ENCODE measurements around the gene AOC3. TPM values are rescaled to one million over a fixed set of nuclear protein-coding genes. Genes with fewer than 3 reads are reported as not detected.

The AOC3 gene
- polyA plus RNA-seq, 1 donor (not counting 4 experiments of a cell fraction or from before 2014, with no cell fraction given): 0.22 TPM

- no peak overlapping the region for H3K9ac ChIP-seq (ENCODE audit: control insufficient read depth, extremely low read depth, insufficient read depth, low read length)
- no peaks in the 10 kb centered on the region for H3K27me3 ChIP-seq (ENCODE audit: control insufficient read depth, extremely low read depth, insufficient read depth, low read length)
- DNase-seq (ENCODE audit: low read depth, low spot score) (no peak), FAIRE-seq (no peak)
- no peaks in the 10 kb centered on the region for H3K9me1 ChIP-seq (ENCODE audit: control insufficient read depth, extremely low read depth, insufficient read depth, low read length)
- H3K4me1 ChIP-seq (ENCODE audit: control insufficient read depth, extremely low read depth, insufficient read depth, low read length): no peaks in the 10 kb centered on the region
- H2AFZ ChIP-seq (ENCODE audit: control insufficient read depth, low read length): no peak overlapping the region
- TF ChIP-seq, protein P1, sequence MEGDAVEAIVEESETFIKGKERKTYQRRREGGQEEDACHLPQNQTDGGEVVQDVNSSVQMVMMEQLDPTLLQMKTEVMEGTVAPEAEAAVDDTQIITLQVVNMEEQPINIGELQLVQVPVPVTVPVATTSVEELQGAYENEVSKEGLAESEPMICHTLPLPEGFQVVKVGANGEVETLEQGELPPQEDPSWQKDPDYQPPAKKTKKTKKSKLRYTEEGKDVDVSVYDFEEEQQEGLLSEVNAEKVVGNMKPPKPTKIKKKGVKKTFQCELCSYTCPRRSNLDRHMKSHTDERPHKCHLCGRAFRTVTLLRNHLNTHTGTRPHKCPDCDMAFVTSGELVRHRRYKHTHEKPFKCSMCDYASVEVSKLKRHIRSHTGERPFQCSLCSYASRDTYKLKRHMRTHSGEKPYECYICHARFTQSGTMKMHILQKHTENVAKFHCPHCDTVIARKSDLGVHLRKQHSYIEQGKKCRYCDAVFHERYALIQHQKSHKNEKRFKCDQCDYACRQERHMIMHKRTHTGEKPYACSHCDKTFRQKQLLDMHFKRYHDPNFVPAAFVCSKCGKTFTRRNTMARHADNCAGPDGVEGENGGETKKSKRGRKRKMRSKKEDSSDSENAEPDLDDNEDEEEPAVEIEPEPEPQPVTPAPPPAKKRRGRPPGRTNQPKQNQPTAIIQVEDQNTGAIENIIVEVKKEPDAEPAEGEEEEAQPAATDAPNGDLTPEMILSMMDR (optimal IDR thresholded peaks at IDR 0.05 in 1 of 3, IDR thresholded peaks at IDR 0.05 in 1 of 3, conservative IDR thresholded peaks at IDR 0.05 in 1 of 3; ENCODE audit: extremely low read depth in 1 of 3, insufficient read depth in 2 of 3, low read length in 3 of 3): no peak
- TF ChIP-seq EZH2 (IDR thresholded peaks at IDR 0.05; ENCODE audit: low read length): no peak
- no peaks in the 10 kb centered on the region for H3K9me3 ChIP-seq (ENCODE audit: control insufficient read depth, low read depth, low read length)
- H3K36me3 ChIP-seq (ENCODE audit: control insufficient read depth in 2 of 2, extremely low read depth in 1 of 2, insufficient read depth in 2 of 2, low read length in 2 of 2): no peaks in the 10 kb centered on the region
- H3K4me3 ChIP-seq (ENCODE audit: control insufficient read depth in 2 of 3, extremely low read depth in 1 of 3, insufficient read depth in 2 of 3, low read depth in 1 of 3, low read length in 3 of 3): no peak overlapping the region
- H4K20me1 ChIP-seq (ENCODE audit: control insufficient read depth, extremely low read depth, insufficient read depth, low read length): no peaks in the 10 kb centered on the region
- dilution Hi-C loops (cut with MboI; ENCODE audit: extremely low pct_ligation_motif_present, low sequenced_read_pairs): no loop called here
- H3K79me2 ChIP-seq (ENCODE audit: control insufficient read depth, insufficient read depth, low read length): no peaks in the 10 kb centered on the region
- no peak overlapping the region for H3K27ac ChIP-seq (ENCODE audit: control insufficient read depth, insufficient read depth, low read length)
- H3K4me2 ChIP-seq (ENCODE audit: control insufficient read depth, extremely low read depth, insufficient read depth, low read depth, low read length): no peak overlapping the region
Measured at GRCh38 chr17:42857389-42857788, 6.4 kb downstream of the AOC3 start.

- H3K27ac ChIP-seq (ENCODE audit: control insufficient read depth, insufficient read depth, low read length): no peak overlapping the region
- dilution Hi-C loops (cut with MboI; ENCODE audit: extremely low pct_ligation_motif_present, low sequenced_read_pairs): no loop called here
- no peak for FAIRE-seq
Measured at GRCh38 chr17:42865638-42866094, 14.7 kb downstream of the AOC3 start.

More at GRCh38 chr17:42865638-42866094, 14.7 kb downstream of the AOC3 start:
- TF ChIP-seq, protein P1 (optimal IDR thresholded peaks at IDR 0.05 in 1 of 3, IDR thresholded peaks at IDR 0.05 in 1 of 3, conservative IDR thresholded peaks at IDR 0.05 in 1 of 3; ENCODE audit: extremely low read depth in 1 of 3, insufficient read depth in 2 of 3, low read length in 3 of 3): no peak
- no peak for TF ChIP-seq EZH2 (IDR thresholded peaks at IDR 0.05; ENCODE audit: low read length)
- DNase-seq (ENCODE audit: low read depth, low spot score): no peak
- no peak overlapping the region for H2AFZ ChIP-seq (ENCODE audit: control insufficient read depth, low read length)
- H3K9ac ChIP-seq (ENCODE audit: control insufficient read depth, extremely low read depth, insufficient read depth, low read length): no peak overlapping the region
- H3K4me3 ChIP-seq (ENCODE audit: control insufficient read depth in 2 of 3, extremely low read depth in 1 of 3, insufficient read depth in 2 of 3, low read depth in 1 of 3, low read length in 3 of 3): no peak overlapping the region
- no peaks in the 10 kb centered on the region for H3K9me3 ChIP-seq (ENCODE audit: control insufficient read depth, low read depth, low read length)
- H3K4me2 ChIP-seq (ENCODE audit: control insufficient read depth, extremely low read depth, insufficient read depth, low read depth, low read length): no peak overlapping the region
- H3K27me3 ChIP-seq (ENCODE audit: control insufficient read depth, extremely low read depth, insufficient read depth, low read length): peaks cover 10% of the 10 kb centered on the region
- no peaks in the 10 kb centered on the region for H4K20me1 ChIP-seq (ENCODE audit: control insufficient read depth, extremely low read depth, insufficient read depth, low read length)
- H3K4me1 ChIP-seq (ENCODE audit: control insufficient read depth, extremely low read depth, insufficient read depth, low read length): no peaks in the 10 kb centered on the region
- no peaks in the 10 kb centered on the region for H3K36me3 ChIP-seq (ENCODE audit: control insufficient read depth in 2 of 2, extremely low read depth in 1 of 2, insufficient read depth in 2 of 2, low read length in 2 of 2)
- no peaks in the 10 kb centered on the region for H3K79me2 ChIP-seq (ENCODE audit: control insufficient read depth, insufficient read depth, low read length)
- no peaks in the 10 kb centered on the region for H3K9me1 ChIP-seq (ENCODE audit: control insufficient read depth, extremely low read depth, insufficient read depth, low read length)

All from keratinocyte (primary cell).